Right renal cortex interstitium (tissue), 3 donors: ENCODE measurements around the gene NEUROG1. TPM values are rescaled to one million over a fixed set of nuclear protein-coding genes. Genes with fewer than 3 reads are reported as not detected.

Experiments
- DNase-seq, 3 donors: peaks; one replicate each; pipeline ENCODE4 v3.0.0-alpha.2; 2013; ENCODE audit warnings: low read depth in 3 of 3, low spot score in 2 of 3
- polyA plus RNA-seq, 3 donors: library from polyadenylated mRNA; unstranded; fragments of 120-200 nt; gene quantifications; one replicate each; pipeline ENCODE4 v1.2.1, GENCODE V29; 2013; ENCODE audit not compliant: insufficient read length in 3 of 3

The NEUROG1 gene
- polyA plus RNA-seq, 3 donors, result not detected

DNA sequence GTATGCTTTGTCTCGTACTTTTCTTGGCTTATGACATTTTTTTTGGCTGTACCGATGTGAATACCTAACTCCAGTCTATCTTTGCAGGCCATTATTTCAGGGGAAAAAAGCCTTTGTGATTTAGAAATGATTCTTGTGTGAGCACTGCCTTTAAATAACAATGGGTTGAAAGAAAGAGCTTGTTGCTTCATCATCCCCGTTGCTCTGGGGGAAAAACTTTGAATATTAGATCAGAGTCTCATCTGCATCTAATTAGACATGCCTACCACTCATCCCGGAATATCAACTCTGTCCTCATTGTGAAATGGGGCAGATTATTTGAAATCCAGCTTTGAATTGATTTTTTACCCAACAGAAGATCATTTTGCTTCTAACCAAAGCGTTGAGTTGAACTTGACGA lies 29.5 kb upstream of the NEUROG1 start:
- no peak for DNase-seq

- no peak for DNase-seq
These were observed 28.6 kb upstream of the NEUROG1 start for GRCh38 chr5:135564331-135564730.

DNA sequence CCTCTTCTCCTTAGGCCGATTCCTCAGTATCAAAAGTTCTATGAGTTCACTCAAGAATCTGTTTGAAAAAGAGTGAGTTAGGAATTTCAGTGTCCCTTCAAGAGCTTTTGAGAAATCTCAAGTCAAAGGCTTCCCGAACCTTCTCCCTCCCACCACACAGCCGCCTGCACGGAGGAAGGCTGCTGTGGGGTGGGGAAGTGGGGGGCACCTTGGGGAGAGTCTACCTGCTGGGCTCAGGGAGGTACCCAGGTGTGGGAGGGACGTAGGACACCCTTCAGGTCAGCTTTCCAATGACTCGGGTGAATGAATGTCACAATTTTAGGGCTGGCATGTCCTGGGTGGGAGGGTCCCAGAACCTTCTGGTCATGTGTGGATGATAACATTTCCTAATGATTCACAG lies 25.5 kb upstream of the NEUROG1 start:
- DNase-seq, result no peak

- peak; percentile 55 to 77 (median 64) for DNase-seq
These were observed 25.1 kb upstream of the NEUROG1 start for GRCh38 chr5:135560858-135561257.

- DNase-seq, result no peak
These were observed 23.6 kb upstream of the NEUROG1 start for GRCh38 chr5:135559354-135559753.

DNA sequence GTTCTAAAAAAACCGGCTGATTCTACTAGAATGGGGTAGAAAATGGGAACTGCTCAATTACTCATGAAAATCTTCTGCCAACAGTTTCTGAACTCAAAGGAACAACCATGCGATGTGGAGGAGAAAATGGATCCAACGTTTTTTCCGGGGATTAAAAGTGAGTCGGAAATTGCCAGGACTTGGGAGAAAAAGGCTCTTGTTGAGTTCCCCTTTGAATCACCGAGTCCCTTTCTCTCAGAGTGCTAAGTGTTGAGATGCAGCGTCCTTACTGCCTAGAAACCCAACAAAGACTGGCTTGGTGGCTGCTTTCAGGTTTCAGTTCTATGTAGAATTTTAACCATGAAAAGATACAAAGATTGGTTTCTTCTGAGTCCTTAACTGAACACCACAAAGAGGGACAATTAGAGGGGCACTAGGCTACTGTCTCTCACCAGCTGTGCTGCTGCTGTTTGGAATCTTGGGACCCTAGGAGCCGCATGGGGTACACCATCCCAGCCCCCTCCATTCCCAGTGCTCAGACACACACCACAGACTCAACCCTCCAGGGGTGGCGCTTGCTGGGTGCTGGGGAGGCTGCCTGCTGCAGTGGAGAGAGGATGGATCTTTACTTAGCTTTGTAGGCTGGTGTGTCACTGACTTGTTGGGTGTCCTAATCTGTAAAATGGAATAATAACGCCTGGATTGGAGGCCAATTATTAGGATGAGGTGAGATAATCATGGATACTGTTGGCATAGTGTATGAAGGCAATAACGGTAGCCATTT lies 21.5 kb upstream of the NEUROG1 start:
- DNase-seq, result no peak

DNA sequence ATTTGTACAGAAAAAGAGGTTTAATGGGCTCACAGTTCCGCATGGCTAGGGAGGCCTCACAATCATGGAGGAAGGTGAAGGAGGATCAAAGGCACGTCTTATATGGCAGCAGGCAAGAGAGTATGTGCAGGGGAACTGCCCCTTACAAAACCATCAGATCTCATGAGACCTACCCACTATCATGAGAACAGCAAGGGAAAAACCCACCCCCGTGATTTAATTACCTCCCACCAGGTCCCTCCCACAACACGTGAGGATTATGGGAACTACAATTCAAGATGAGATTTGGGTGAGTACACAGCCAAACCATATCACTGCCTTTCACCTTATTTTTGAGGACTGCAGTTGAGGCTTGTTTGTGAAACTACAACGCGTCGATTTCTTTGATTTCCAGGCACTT lies 20.9 kb upstream of the NEUROG1 start:
- DNase-seq, result no peak

DNA sequence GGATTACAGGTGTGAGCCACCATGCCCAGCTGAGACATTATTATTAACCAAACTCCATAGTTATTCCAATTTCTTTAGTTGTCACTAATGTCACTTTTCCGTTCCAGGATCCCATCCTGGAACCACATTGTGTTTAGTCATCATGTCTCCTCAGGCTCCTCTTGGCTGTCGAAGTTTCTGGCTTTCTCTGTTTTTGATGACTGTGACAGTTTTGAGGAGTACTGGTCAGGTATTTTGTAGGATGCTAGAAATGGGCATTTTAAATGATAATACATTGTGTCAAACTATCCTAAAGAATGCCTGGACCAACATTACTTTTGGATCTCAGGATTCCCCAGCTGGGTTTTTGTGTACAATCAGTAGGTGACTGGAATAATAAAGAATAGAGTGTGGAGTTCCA lies 19.8 kb upstream of the NEUROG1 start:
- DNase-seq, result no peak

DNA sequence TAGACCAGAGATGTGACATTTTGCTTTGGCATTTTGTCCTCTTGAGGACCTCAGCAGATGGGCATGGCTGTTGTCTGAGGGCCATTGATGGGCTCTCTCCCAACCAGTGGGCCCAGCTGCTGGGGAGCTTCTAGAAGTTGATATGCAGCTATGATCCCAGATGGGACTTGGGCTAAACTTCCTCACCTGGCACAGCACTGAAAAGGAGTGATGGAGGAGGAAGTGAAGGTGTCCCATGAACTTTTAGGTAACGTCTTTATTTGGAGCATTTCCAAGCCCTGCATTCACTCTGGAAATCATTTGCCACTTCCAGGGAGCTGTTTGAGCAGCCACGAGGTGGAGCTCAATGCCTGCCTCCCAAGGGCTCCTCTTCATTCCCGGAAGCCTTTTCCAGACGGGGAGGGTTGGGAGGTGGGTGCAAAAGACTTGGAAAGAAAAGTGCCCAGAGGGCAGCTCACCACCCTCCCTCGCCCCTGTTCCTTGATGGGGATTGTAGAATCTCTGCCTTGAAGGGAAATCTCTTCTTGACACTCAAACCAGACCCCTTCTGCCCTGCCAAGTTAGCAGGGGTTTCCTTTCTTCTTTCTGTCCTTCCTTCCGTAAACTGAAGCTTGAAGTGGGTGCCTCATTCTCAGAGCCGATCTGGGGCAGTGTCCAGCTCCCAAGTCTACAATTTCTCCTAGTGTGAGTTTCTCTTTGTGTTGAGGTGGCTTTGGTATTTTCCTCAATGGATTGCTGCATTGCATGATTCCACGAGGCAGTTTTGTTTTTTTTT lies 18.1 kb upstream of the NEUROG1 start:
- no peak for DNase-seq

DNA sequence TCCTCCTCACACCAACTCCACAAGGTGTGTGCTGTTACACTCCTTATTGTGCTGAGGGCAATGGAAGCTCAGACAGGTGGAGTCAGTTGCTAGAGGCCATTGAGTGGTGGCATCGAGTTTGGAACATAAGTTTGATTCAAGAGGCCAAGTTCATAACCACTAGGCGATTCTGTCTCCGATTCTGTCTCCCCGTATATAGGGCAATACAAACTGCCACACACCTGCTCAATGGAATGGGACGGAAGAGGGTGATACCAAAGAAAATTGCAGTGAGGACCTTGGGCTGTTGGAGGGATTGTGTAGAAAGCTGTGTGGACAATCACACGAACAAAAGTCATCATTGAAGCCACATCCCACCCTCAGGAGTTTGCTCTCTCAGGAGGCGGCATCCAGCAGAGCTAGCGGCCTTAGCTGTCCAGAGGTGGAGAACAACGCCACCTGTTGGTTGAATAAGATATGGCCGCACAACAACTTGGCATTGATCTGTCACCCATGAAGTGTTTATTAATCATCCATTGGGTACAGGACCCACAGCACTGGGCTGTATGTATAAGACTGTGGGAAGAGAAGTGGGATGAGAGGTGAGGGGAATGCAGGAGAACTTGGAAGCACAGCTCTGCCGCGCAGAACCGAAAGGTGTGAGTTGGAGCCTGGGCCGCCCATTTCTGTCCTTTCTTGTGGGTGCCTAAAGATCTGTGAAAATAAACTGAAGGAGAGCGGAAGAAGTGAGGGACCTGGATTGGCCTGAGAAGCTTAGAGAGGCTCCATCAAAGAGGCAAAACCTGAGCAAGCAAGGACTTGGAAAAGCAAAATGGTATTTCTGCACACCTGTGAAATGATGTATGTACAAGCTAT lies 16.1 kb upstream of the NEUROG1 start:
- DNase-seq, result peak in 1 of 3 donors; percentile 56

GRCh38 chr5:135549413-135549812 lies 13.6 kb upstream of the NEUROG1 start:
- no peak for DNase-seq

DNA sequence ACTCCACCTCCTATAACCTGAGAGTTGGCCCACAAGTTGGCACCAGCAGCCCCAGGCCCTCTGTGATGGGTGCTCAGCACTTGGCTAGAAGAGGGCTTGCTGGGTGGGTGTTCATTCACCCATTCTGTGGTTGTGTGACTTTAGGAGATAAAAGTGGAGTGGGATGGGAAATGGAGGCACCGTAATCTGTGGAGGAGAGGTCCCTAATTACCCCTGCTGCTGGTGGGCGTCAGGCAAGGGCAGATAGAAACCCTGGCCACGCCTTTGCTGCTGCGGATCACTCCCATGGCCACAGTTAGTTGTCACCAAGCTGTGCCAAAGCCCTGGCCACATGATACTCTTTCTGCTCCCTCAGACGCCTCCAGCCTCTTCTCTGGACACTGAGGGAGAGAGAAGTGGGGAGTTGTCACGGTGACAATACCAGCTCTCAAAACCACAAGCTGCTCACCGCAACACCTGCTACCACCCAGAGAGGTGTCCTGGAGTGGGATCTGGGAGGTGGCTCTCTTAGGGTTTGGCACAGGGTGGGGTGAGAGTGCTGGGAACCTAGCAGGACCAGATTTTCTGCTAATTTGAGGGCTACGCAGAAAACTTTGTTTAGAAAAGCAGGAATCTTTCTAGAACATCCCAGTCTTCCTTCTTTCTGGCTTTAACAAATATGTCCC lies 12.0 kb upstream of the NEUROG1 start:
- DNase-seq, result no peak

DNA sequence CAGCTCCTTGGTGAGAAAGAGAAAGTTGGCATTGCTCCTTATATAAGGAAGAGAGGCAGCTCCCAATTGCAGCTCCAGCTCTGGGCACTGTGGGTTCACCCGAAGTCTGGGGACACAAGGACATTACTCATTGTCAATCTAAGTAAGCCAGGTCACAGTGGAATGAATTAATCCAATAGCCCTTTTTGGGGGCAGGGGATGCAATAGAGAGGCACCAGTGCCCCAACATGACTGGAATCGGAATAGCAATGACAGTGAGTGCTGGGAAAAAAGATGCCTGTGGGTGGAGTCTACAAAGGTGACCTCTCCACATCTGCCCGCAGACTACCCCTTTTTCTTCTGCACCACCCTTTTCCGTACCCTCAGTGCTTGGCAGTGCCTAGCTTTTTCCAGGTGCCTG lies 11.1 kb upstream of the NEUROG1 start:
- DNase-seq, result no peak

- no peak for DNase-seq
These were observed 10.3 kb upstream of the NEUROG1 start for GRCh38 chr5:135546101-135546500.

GRCh38 chr5:135545099-135545498 lies 9.3 kb upstream of the NEUROG1 start:
- no peak for DNase-seq

DNA sequence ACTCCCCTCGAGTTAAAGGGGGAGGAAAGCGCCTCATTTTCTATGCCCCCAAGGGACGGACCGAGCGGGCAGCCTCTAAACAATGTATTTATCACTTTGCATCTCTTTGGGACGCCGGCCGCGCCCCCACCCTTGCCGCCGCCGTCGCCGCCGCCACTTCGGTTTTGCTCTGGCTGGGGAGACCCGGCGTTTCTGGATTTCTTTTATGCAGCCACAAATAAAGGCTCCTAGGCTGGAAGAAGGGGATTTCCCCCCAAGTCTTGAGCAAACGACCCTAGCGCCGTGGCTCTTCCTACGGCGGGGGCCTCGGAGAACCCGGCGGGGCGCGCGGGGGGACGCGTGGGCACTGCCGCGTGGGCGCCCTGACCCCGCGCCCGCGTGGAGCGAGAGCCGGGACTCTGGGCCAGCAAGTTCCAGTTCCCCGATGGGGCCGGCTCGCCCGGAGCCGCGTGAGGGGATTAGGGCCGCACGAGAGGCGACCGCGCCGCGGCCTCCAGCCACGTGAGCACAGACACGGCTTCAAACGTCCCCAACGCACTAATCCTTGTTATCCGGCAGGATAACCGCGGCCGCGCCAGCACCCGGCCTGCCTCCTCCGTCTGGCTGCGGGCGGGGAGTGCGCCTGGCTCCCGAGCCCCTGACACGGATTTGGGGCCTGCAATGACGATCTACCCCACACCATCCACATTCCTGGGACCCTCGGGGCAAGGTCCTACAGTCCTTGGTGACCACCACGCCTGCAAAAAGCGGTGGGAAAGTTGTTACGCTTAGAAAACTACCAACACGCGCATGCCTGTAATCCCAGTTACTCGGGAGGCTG lies 7.9 kb upstream of the NEUROG1 start:
- no peak for DNase-seq

- no peak for DNase-seq
These were observed 7.3 kb upstream of the NEUROG1 start for GRCh38 chr5:135543001-135543484.

GRCh38 chr5:135541807-135542502 lies 6.2 kb upstream of the NEUROG1 start:
- DNase-seq, result no peak

- no peak for DNase-seq
These were observed 3.8 kb upstream of the NEUROG1 start for GRCh38 chr5:135539430-135540005.
